Neuronal stem cell (in vitro differentiated cells): ENCODE measurements around the gene NFIB.

ENCODE experiments used
- DNase-seq: peaks from one replicate; pipeline ENCODE4 v3.0.0-alpha.2; 2013; ENCODE audit warnings: low spot score
- H2AFZ ChIP-seq: one replicate; pipeline ENCODE4 v1.6.1; 2013; ENCODE audit warnings: mild to moderate bottlenecking, low read length, inconsistent platforms
- H2AK5ac ChIP-seq: 2 replicates; pipeline ENCODE4 v1.6.1; 2013; ENCODE audit warnings: low read depth, mild to moderate bottlenecking, inconsistent platforms, low read length, moderate library complexity, mixed read lengths
- H2BK120ac ChIP-seq: 2 replicates; pipeline ENCODE4 v1.6.1; 2013; ENCODE audit warnings: low read depth, mild to moderate bottlenecking, inconsistent platforms, low read length, moderate library complexity, mixed read lengths
- H2BK12ac ChIP-seq: one replicate; pipeline ENCODE4 v1.6.1; 2013; ENCODE audit warnings: low read length, inconsistent platforms
- H2BK15ac ChIP-seq: 2 replicates; pipeline ENCODE4 v1.6.1; 2013; ENCODE audit warnings: mild to moderate bottlenecking, low read length, inconsistent platforms, mixed read lengths
- H2BK5ac ChIP-seq: one replicate; pipeline ENCODE4 v1.6.1; 2013; ENCODE audit warnings: inconsistent platforms, mild to moderate bottlenecking, low read length, moderate library complexity
- H3K14ac ChIP-seq: one replicate; pipeline ENCODE4 v1.6.1; 2013; ENCODE audit warnings: low read length, inconsistent platforms
- H3K18ac ChIP-seq: 2 replicates; pipeline ENCODE4 v1.6.1; 2013; ENCODE audit warnings: low read length, inconsistent platforms
- H3K23ac ChIP-seq: 2 replicates; pipeline ENCODE4 v1.6.1; 2013; ENCODE audit warnings: low read depth, mild to moderate bottlenecking, mixed read lengths, low read length, inconsistent platforms; ENCODE audit not compliant: poor library complexity
- H3K27ac ChIP-seq: replicated peaks from 3 replicates; pipeline ENCODE4 v1.5.1; 2013; ENCODE audit warnings: low read length, inconsistent platforms
- H3K27me3 ChIP-seq, 3 experiments: 2 replicates each; pipeline ENCODE4 v1.6.1; 2013; ENCODE audit warnings: low read length in 3 of 3, mild to moderate bottlenecking in 2 of 3, inconsistent platforms in 1 of 3, low read depth in 1 of 3, mixed read lengths in 1 of 3, moderate library complexity in 1 of 3; ENCODE audit not compliant: control insufficient read depth in 3 of 3, insufficient read depth in 3 of 3
- H3K36me3 ChIP-seq, 2 donors: replicated peaks in 1 of 2; 2 replicates each; pipeline ENCODE4 v1.6.1; 2013; ENCODE audit warnings: low read length in 2 of 2; ENCODE audit not compliant: control insufficient read depth in 2 of 2, insufficient read depth in 2 of 2
- H3K4ac ChIP-seq: 2 replicates; pipeline ENCODE4 v1.6.1; 2013; ENCODE audit warnings: inconsistent platforms, mild to moderate bottlenecking, low read length, moderate library complexity
- H3K4me1 ChIP-seq, 2 donors: 1 replicate in 1 of 2; 2 replicates in 1 of 2; pipeline ENCODE4 v1.6.1; 2013; ENCODE audit warnings: low read length in 2 of 2, low read depth in 1 of 2; ENCODE audit not compliant: control insufficient read depth in 2 of 2, insufficient read depth in 1 of 2
- H3K4me2 ChIP-seq: one replicate; pipeline ENCODE4 v1.6.1; 2013; ENCODE audit warnings: mild to moderate bottlenecking, low read length, inconsistent platforms; ENCODE audit not compliant: insufficient read depth, poor library complexity, severe bottlenecking
- H3K4me3 ChIP-seq, 2 donors: 2 replicates each; pipeline ENCODE4 v1.5.1; 2013; ENCODE audit warnings: low read length in 2 of 2, mild to moderate bottlenecking in 2 of 2, inconsistent platforms in 1 of 2, moderate library complexity in 1 of 2
- H3K79me1 ChIP-seq: one replicate; pipeline ENCODE4 v1.6.1; 2013; ENCODE audit warnings: low read depth, mild to moderate bottlenecking, inconsistent platforms, low read length, moderate library complexity
- H3K9ac ChIP-seq: one replicate; pipeline ENCODE4 v1.6.1; 2013; ENCODE audit warnings: mild to moderate bottlenecking, low read depth, low read length, inconsistent platforms; ENCODE audit not compliant: poor library complexity
- H3K9me3 ChIP-seq, 2 donors: replicated peaks in 1 of 2; 2 replicates each; pipeline versions ENCODE3 to v1.6.1; 2013; ENCODE audit warnings: low read length in 2 of 2, mild to moderate bottlenecking in 2 of 2, inconsistent platforms in 1 of 2, low read depth in 1 of 2, mixed read lengths in 1 of 2, moderate library complexity in 1 of 2; ENCODE audit not compliant: control insufficient read depth in 2 of 2, insufficient read depth in 1 of 2
- H4K8ac ChIP-seq: one replicate; pipeline ENCODE4 v1.6.1; 2013; ENCODE audit warnings: low read depth, mild to moderate bottlenecking, inconsistent platforms, low read length, moderate library complexity
- H4K91ac ChIP-seq: one replicate; pipeline ENCODE4 v1.6.1; 2013; ENCODE audit warnings: low read length, low read depth, mild to moderate bottlenecking, inconsistent platforms; ENCODE audit not compliant: poor library complexity
- WGBS, 2 donors: extraction: QIAGEN DNeasy Blood & Tissue Kit; methylation state at CpG; one replicate each; pipeline ENCODE4 v1.1.7; 2013; ENCODE audit warnings: missing lambda C conversion rate in 2 of 2, mixed read lengths in 1 of 2; ENCODE audit not compliant: insufficient read length in 2 of 2, insufficient replicate concordance in 1 of 2; ENCODE audit errors: extremely low coverage in 2 of 2; 5-methylcytosine and 5-hydroxymethylcytosine counted together

NFIB gene

GRCh38 chr9:14198841-14199455 lies 115.0 kb downstream of the NFIB start:
- peak overlapping the region; percentile 36 for H2AFZ ChIP-seq
- no peak overlapping the region for H3K4me3 ChIP-seq
- no peak overlapping the region for H3K9ac ChIP-seq
- H3K14ac ChIP-seq = no peak overlapping the region
- no peak for DNase-seq
- no peak overlapping the region for H4K8ac ChIP-seq
- no peaks in the 10 kb centered on the region for H3K27me3 ChIP-seq
- H3K36me3 ChIP-seq = no peaks in the 10 kb centered on the region
- no peak overlapping the region for H4K91ac ChIP-seq
- H2BK12ac ChIP-seq = no peak overlapping the region
- H2BK5ac ChIP-seq = no peak overlapping the region
- H2BK120ac ChIP-seq = no peak overlapping the region
- no CpG with 5 or more reads among the region's 6 CpGs for WGBS, 2 donors
- H3K18ac ChIP-seq = no peak overlapping the region
- no peak overlapping the region for H2AK5ac ChIP-seq
- no peak overlapping the region for H2BK15ac ChIP-seq
- no peaks in the 10 kb centered on the region for H3K9me3 ChIP-seq
- no peak overlapping the region for H3K4me2 ChIP-seq
- no peaks in the 10 kb centered on the region for H3K79me1 ChIP-seq
- no peak overlapping the region for H3K27ac ChIP-seq
- H3K4ac ChIP-seq = no peak overlapping the region
- H3K23ac ChIP-seq = no peak overlapping the region
- H3K4me1 ChIP-seq = peaks cover 0 to 3% of the 10 kb centered on the region in 2 donors

- Histone ChIP-seq H3K79me1 (no peaks in the 10 kb centered on the region), H2BK5ac (no peak overlapping the region), H3K27me3 (no peaks in the 10 kb centered on the region), H3K23ac (no peak overlapping the region), H3K4me3 (no peak overlapping the region), H4K8ac (no peak overlapping the region), H3K27ac (no peak overlapping the region), H2BK12ac (no peak overlapping the region), H3K4ac (no peak overlapping the region), H3K9me3 (no peaks in the 10 kb centered on the region), H3K18ac (no peak overlapping the region), H3K36me3 (no peaks in the 10 kb centered on the region), H3K4me1 (peaks cover 0 to 3% of the 10 kb centered on the region in 2 donors), H2BK15ac (no peak overlapping the region), H2BK120ac (no peak overlapping the region), H2AFZ (no peak overlapping the region), H4K91ac (no peak overlapping the region), H2AK5ac (no peak overlapping the region), H3K4me2 (no peak overlapping the region), H3K9ac (no peak overlapping the region), H3K14ac (no peak overlapping the region)
- WGBS, 2 donors = no CpG with 5 or more reads among the region's 11 CpGs
- no peak for DNase-seq
Measured at GRCh38 chr9:14198047-14198840, 115.7 kb downstream of the NFIB start.

- no peaks in the 10 kb centered on the region for H3K27me3 ChIP-seq
- no peak overlapping the region for H2BK5ac ChIP-seq
- H2BK15ac ChIP-seq = no peak overlapping the region
- H2AK5ac ChIP-seq = no peak overlapping the region
- H3K79me1 ChIP-seq = no peaks in the 10 kb centered on the region
- H3K4me3 ChIP-seq = no peak overlapping the region
- H3K18ac ChIP-seq = no peak overlapping the region
- no peak overlapping the region for H3K14ac ChIP-seq
- H4K8ac ChIP-seq = no peak overlapping the region
- no peak overlapping the region for H3K23ac ChIP-seq
- no peak overlapping the region for H2BK120ac ChIP-seq
- H3K9me3 ChIP-seq = no peaks in the 10 kb centered on the region
- no CpG with 5 or more reads among the region's 4 CpGs for WGBS, 2 donors
- DNase-seq = no peak
- no peak overlapping the region for H3K4ac ChIP-seq
- H2BK12ac ChIP-seq = no peak overlapping the region
- no peak overlapping the region for H3K27ac ChIP-seq
- H2AFZ ChIP-seq = no peak overlapping the region
- H3K4me2 ChIP-seq = no peak overlapping the region
- no peak overlapping the region for H4K91ac ChIP-seq
- H3K4me1 ChIP-seq = peaks cover 0 to 3% of the 10 kb centered on the region in 2 donors
- no peak overlapping the region for H3K9ac ChIP-seq
- no peaks in the 10 kb centered on the region for H3K36me3 ChIP-seq
Measured at GRCh38 chr9:14197325-14197858, 116.5 kb downstream of the NFIB start.

GRCh38 chr9:14193328-14193990 lies 120.5 kb downstream of the NFIB start:
- H3K4ac ChIP-seq = no peak overlapping the region
- H3K4me1 ChIP-seq = peaks cover 0 to 3% of the 10 kb centered on the region in 2 donors
- H3K4me3 ChIP-seq = no peak overlapping the region
- H2BK15ac ChIP-seq = no peak overlapping the region
- H3K9ac ChIP-seq = no peak overlapping the region
- no CpG with 5 or more reads among the region's 7 CpGs for WGBS, 2 donors
- H4K91ac ChIP-seq = no peak overlapping the region
- H3K9me3 ChIP-seq = no peaks in the 10 kb centered on the region
- H2BK5ac ChIP-seq = no peak overlapping the region
- H3K23ac ChIP-seq = no peak overlapping the region
- H2AFZ ChIP-seq = no peak overlapping the region
- H3K27me3 ChIP-seq = no peaks in the 10 kb centered on the region
- no peaks in the 10 kb centered on the region for H3K79me1 ChIP-seq
- no peak overlapping the region for H3K18ac ChIP-seq
- H4K8ac ChIP-seq = no peak overlapping the region
- no peaks in the 10 kb centered on the region for H3K36me3 ChIP-seq
- no peak overlapping the region for H2BK12ac ChIP-seq
- no peak overlapping the region for H3K4me2 ChIP-seq
- no peak for DNase-seq
- H2AK5ac ChIP-seq = no peak overlapping the region
- H2BK120ac ChIP-seq = no peak overlapping the region
- no peak overlapping the region for H3K14ac ChIP-seq
- H3K27ac ChIP-seq = no peak overlapping the region
